ENCODE data around the gene QRFP.

- no peak for TF ChIP-seq CTCF (optimal IDR thresholded peaks at IDR 0.05 in 1 of 3, IDR thresholded peaks at IDR 0.05 in 1 of 3, conservative IDR thresholded peaks at IDR 0.05 in 1 of 3; ENCODE audit: extremely low read depth in 1 of 3, insufficient read depth in 2 of 3, low read length in 3 of 3)
- TF ChIP-seq EZH2 (IDR thresholded peaks at IDR 0.05; ENCODE audit: low read length): no peak
Measured at GRCh38 chr9:130882696-130883225, 13.9 kb downstream of the QRFP start.
